ENCODE results near the gene FTO.

Gene FTO

GRCh38 chr16:54152362-54153239 is 448.6 kb downstream of the FTO start:
- DNase-seq (ENCODE audit: low spot score), result no peak
- H3K27ac ChIP-seq, result no peak overlapping the region
- ChIA-PET POLR2A (ENCODE audit: low non-redundant PET) (no interaction called here), CTCF (interaction anchor here (0.5 to 0.7 kb wide), 2 partner anchors 628 to 1417 kb away, joined by 4 to 6 read pairs; no protein-coding TSS in a partner anchor)
- no peak for TF ChIP-seq CTCF (conservative IDR thresholded peaks at IDR 0.05; ENCODE audit: low read depth)

DNA sequence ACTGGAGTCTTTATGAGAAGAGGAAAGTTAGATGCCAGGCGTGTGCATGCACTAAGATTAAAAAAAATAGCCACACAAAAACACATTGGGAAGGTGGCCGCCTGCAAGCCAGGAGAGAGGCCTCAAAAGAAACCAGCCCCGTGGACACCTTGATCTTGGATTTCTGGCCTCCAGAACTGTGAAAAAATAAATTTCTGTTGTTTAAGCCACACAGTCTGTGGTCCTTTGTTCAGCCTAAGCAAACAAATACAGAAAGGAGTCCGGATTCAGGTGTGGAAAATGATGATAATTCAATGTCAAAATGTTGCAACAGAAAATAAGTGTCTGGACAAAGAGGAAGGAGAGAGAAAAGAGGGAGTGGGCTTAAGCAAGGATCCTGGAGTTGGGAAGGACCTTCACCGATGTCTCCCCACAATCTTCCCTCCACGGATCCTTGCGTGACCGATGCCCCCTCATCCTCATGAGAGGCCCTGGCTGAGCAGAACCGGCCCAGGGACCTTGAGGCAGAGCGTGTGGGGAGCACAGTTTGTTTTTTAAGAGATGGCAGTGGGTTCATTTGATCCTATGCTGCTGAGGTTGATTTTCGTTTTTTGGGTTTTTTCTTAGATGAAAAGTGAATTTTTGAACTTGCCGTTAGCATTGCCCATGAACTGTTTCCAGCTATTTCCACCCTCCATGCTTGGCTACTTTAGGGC is 449.4 kb downstream of the FTO start:
- no peak for DNase-seq (ENCODE audit: low spot score)
- TF ChIP-seq CTCF (conservative IDR thresholded peaks at IDR 0.05; ENCODE audit: low read depth), result no peak
- CTCF ChIA-PET, result no interaction called here
- POLR2A ChIA-PET (ENCODE audit: low non-redundant PET), result no interaction called here
- no peak overlapping the region for H3K27ac ChIP-seq

DNA sequence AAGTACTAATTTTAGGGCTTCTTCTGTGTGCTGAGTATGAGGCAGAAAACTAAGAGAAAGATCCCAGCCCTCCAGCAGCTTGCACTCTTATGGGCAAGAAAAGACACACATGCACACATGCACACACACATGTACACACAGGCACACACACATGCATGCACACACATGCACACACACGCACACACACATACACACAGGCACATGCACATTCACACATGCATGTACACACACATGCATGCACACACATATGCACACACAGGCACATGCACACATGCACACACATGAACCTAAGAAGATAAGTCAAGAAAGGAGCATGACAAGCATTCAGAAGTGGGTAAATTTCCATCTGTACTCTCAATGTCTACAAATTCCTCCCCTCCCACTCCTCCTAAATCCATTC is 452.4 kb downstream of the FTO start:
- no peak for TF ChIP-seq CTCF (conservative IDR thresholded peaks at IDR 0.05; ENCODE audit: low read depth)
- ChIA-PET CTCF (no interaction called here), POLR2A (ENCODE audit: low non-redundant PET) (no interaction called here)
- DNase-seq (ENCODE audit: low spot score), result no peak
- no peak overlapping the region for H3K27ac ChIP-seq

DNA sequence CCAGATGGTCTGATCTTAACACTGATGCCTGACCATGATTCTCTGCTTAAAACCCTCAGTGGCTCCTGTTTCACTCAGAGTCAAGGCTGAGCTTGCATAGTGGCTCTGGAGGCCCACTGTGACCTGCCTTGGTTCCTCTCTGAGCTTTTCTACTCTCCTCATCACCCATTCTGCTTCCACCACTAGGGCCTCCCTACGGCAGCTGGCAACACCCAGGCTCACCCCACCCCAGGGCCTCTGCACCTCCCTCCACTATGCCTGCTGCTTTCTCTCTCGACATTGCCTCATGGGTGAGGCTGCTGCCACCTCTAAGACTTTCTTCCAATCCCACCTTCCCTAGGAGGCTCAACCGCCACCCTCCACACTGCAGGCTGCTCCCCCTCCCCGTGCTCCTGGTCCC is 455.0 kb downstream of the FTO start:
- H3K27ac ChIP-seq, result no peak overlapping the region
- ChIA-PET CTCF (no interaction called here), POLR2A (ENCODE audit: low non-redundant PET) (no interaction called here)
- TF ChIP-seq CTCF (conservative IDR thresholded peaks at IDR 0.05; ENCODE audit: low read depth), result no peak
- DNase-seq (ENCODE audit: low spot score), result no peak

DNA sequence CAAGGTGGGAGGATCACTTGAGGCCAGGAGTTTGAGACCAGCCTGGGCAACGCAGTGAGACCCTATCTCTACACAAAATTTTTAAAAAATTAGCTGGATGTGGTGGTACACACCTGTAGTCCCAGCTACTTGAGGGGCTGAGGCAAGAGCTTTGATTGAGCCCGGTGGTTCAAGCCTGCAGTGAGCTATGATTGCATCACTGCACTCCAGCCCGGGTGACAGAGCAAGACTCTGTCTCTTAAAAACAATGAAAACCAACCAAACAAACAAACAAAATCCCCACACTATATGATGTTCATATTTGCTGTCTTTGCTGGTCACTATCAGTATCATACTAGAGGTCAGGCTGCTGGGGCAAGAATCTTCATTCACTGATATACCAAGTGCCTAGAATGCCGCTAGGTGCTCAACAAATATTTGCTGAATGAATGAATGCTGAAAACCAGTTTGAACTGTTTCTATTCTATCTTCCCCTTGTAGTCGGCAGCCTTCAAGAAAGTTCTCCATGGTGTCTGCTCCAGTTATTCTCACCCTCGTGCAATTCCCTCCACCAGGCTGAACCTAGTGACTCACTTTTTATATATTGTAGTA is 455.6 kb downstream of the FTO start:
- ChIA-PET POLR2A (ENCODE audit: low non-redundant PET) (no interaction called here), CTCF (interaction anchor here (0.7 kb wide), 1 partner anchor 417 kb away, joined by 3 read pairs; no protein-coding TSS in a partner anchor)
- TF ChIP-seq CTCF (conservative IDR thresholded peaks at IDR 0.05; ENCODE audit: low read depth), result no peak
- DNase-seq (ENCODE audit: low spot score), result no peak
- H3K27ac ChIP-seq, result no peak overlapping the region

DNA sequence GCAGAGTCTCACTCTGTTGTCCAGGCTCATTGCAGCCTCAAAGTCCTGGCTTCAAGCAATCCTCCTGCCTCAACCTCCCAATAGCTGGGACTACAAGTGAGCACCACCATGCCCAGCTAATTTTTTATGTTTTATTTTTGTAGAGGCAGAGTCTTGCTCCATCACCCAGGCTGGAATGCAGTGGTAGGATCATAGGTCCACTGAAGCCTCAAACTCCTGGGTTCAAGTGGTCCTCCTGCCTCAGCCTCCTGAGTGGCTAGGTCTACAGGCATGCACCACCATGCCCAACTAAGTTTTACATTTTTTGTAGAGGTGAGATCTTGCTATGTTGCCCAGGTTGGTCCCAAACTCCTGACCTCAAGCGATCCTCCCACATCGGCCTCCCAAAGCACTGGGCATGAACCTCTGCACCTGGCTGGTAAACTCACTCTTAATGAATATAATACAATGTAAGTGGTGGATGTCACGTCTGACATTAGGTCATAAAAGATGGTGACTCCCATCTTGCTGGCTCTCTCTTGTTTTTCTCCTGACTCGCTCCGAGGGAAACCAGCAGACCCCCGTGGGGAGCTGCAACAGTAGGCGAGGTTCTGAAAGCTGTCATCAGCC is 456.4 kb downstream of the FTO start:
- DNase-seq (ENCODE audit: low spot score), result no peak
- ChIA-PET POLR2A (ENCODE audit: low non-redundant PET) (no interaction called here), CTCF (no interaction called here)
- H3K27ac ChIP-seq, result no peak overlapping the region
- TF ChIP-seq CTCF (conservative IDR thresholded peaks at IDR 0.05; ENCODE audit: low read depth), result no peak

Data from RWPE1 (cell line).